ENCODE results near the gene SEC61G. TPM values are rescaled to one million over a fixed set of nuclear protein-coding genes. Genes with fewer than 3 reads are reported as not detected.

Gene SEC61G
- total RNA-seq, 1 experiment from 2014 or later: 176 TPM

DNA sequence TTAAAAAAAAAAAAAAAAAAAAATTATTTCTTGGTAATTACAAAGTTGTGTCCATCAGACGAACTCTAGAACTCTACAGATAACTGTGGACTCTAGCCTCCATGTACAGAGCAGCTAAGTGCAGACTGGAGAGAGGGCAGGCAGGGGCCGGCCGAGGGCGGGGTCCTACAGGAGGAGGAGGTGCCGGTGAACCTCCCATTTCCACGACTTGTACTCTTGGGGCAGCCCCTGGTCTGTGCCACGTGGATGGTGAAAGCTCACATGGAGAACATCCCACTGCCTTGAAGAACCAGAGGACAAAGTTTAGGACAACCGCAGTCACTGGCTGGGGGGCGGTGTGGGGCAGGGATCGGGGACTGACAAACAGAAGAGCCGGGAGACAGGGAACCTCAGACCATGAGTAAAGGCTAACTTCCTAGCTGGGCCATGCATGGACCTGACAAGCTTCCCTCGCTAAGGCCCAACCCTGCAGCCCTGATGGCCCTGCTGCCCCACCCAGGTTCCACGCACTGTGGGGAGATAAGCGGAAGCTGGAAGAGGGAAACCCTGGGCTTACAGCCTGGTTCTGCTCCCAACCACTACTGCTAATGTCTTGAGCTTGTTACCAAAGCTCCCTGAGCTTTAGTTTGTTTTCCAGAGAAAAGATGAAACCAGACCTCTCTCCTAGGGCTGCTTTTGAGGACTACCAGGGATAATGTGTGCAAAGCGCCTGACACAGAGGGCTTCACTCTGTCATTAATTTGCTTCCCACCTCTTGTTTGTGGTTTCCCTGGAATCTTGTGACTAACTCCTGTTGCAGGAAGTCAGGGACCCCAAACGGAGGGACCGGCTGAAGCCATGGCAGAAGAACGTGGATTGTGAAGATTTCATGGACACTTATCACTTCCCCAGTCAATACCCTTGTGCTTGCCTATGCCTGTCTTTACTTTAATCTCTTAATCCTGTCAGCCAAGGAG is 16.1 kb upstream of the SEC61G start:
- no peak overlapping the region for H3K9ac ChIP-seq (ENCODE audit: extremely low read depth, insufficient read length, low read length)
- H3K27ac ChIP-seq (ENCODE audit: insufficient read length, low read depth, low read length): no peak overlapping the region
- no peak overlapping the region for H3K23ac ChIP-seq (ENCODE audit: insufficient read length, low read depth, low read length)
- H3K4me2 ChIP-seq (ENCODE audit: insufficient read depth, insufficient read length, low read length): no peak overlapping the region
- no peak overlapping the region for H3K14ac ChIP-seq (ENCODE audit: insufficient read depth, low read length)
- no peak overlapping the region for H4K5ac ChIP-seq (ENCODE audit: insufficient read length, low read depth, low read length)
- H2AFZ ChIP-seq (ENCODE audit: low read length): no peak overlapping the region
- DNase-seq: no peak
- H2BK20ac ChIP-seq (ENCODE audit: low read depth, low read length, poor library complexity, severe bottlenecking): no peak overlapping the region
- H3K79me1 ChIP-seq (ENCODE audit: insufficient read depth, low read depth, low read length, poor library complexity, severe bottlenecking): no peaks in the 10 kb centered on the region
- no peak overlapping the region for H3T11ph ChIP-seq (ENCODE audit: low read length)
- no peaks in the 10 kb centered on the region for H4K20me1 ChIP-seq (ENCODE audit: control insufficient read depth, insufficient read depth, insufficient read length)
- H2BK12ac ChIP-seq (ENCODE audit: insufficient read length, low read depth, low read length): no peak overlapping the region
- H3K23me2 ChIP-seq (ENCODE audit: insufficient read length, low read depth, low read length, poor library complexity, severe bottlenecking): no peaks in the 10 kb centered on the region
- H4K91ac ChIP-seq (ENCODE audit: insufficient read length, low read depth, low read length): no peak overlapping the region
- no CpG with 5 or more reads among the region's 18 CpGs for WGBS (ENCODE audit: extremely low coverage, insufficient read length, low lambda C conversion rate)
- no peak overlapping the region for H2BK120ac ChIP-seq (ENCODE audit: low read depth, low read length, poor library complexity, severe bottlenecking)
- H3K79me2 ChIP-seq (ENCODE audit: insufficient read depth, low read length): no peaks in the 10 kb centered on the region
- no peak overlapping the region for H2AK5ac ChIP-seq (ENCODE audit: insufficient read length, low read length)
- Mint-ChIP-seq H3K27me3 (ENCODE audit: low read depth) (peaks cover 16% of the 10 kb centered on the region), H3K36me3 (ENCODE audit: insufficient read depth in 1 of 3, low read depth in 3 of 3) (peaks cover 5 to 21% (median 14%) of the 10 kb centered on the region in 3 experiments), H3K9me3 (peaks cover 23 to 26% of the 10 kb centered on the region in 2 experiments), H3K4me3 (no peak overlapping the region), H3K4me1 (peaks cover 4 to 6% of the 10 kb centered on the region in 2 experiments; a peak in 3 of 4 replicates), H3K27ac (no peak overlapping the region)
- no peaks in the 10 kb centered on the region for H3K4me1 ChIP-seq (ENCODE audit: insufficient read depth, low read length)
- H4K8ac ChIP-seq (replicated peaks; ENCODE audit: insufficient read length, low read depth, low read length): no peak overlapping the region
- no peak overlapping the region for H2BK5ac ChIP-seq (ENCODE audit: insufficient read length, low read length)
- H2BK15ac ChIP-seq (ENCODE audit: low read depth, low read length): no peak overlapping the region
- peaks cover 5% of the 10 kb centered on the region for H3K9me3 ChIP-seq (ENCODE audit: control insufficient read depth, low read depth, low read length)
- H3K18ac ChIP-seq (ENCODE audit: insufficient read length, low read depth, low read length): no peak overlapping the region
- TF ChIP-seq, protein P1, sequence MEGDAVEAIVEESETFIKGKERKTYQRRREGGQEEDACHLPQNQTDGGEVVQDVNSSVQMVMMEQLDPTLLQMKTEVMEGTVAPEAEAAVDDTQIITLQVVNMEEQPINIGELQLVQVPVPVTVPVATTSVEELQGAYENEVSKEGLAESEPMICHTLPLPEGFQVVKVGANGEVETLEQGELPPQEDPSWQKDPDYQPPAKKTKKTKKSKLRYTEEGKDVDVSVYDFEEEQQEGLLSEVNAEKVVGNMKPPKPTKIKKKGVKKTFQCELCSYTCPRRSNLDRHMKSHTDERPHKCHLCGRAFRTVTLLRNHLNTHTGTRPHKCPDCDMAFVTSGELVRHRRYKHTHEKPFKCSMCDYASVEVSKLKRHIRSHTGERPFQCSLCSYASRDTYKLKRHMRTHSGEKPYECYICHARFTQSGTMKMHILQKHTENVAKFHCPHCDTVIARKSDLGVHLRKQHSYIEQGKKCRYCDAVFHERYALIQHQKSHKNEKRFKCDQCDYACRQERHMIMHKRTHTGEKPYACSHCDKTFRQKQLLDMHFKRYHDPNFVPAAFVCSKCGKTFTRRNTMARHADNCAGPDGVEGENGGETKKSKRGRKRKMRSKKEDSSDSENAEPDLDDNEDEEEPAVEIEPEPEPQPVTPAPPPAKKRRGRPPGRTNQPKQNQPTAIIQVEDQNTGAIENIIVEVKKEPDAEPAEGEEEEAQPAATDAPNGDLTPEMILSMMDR (conservative IDR thresholded peaks at IDR 0.05): no peak
- H3K27me3 ChIP-seq (ENCODE audit: insufficient read depth, low read length): no peaks in the 10 kb centered on the region
- H3K56ac ChIP-seq (ENCODE audit: insufficient read length, low read depth, low read length): no peak overlapping the region
- no peak overlapping the region for H3K4ac ChIP-seq (ENCODE audit: low read depth, low read length)
